ENCODE results near the gene DOK6.

DNA sequence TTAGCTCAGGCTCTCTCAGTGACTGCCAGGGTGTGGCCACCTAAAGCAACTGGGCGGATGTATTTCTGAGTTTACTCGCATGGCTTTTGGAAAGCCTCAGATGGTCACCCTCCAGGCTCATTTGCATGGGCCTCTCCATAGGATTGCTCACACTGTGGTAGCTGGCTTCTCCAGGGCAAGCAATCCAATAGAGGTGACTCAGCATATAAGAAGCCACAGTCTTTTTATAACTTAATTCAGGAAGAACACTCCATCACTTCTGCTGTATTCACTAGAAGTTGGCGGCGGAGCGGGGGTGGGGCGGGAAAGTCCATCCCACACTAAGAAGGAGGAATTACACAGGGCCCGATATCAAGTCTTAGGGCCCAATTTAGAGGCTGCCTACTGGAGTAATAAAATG lies 3.6 kb upstream of the DOK6 start:
- TF ChIP-seq POLR2AphosphoS5 (IDR thresholded peaks at IDR 0.05; ENCODE audit: borderline replicate concordance, low read depth, low read length) (no peak), EZH2 (IDR thresholded peaks at IDR 0.05) (no peak), FOXP2 (optimal IDR thresholded peaks at IDR 0.05; ENCODE audit: control extremely low read depth, extremely low read length, insufficient read depth) (no peak)
